Common myeloid progenitor, CD34-positive (primary cell): ENCODE measurements around the gene DIPK1A.

Source experiments
- CTCF ChIA-PET: fragments of 350-600 bp; sonication (Branson Sonifier 250); formaldehyde crosslinking; loops from one replicate; lab custom pipeline; 2021; ENCODE audit warnings: antibody characterized with exemption; lab: Charles Lee
- POLR2A ChIA-PET: fragments of 350-600 bp; sonication (Branson Sonifier 250); formaldehyde crosslinking; loops from one replicate; lab custom pipeline; 2021; ENCODE audit warnings: antibody characterized with exemption; lab: Charles Lee
- DNase-seq, 3 donors: peaks; one replicate each; pipeline versions ENCODE4 v3.0.0 to v3.0.0-alpha.2; 2013
- H3K27ac ChIP-seq, 2 experiments: 1 replicate in 1 of 2; 2 replicates in 1 of 2; pipeline ENCODE4 v1.7.0; 2013; ENCODE audit warnings: inconsistent platforms in 2 of 2, low read length in 2 of 2, mild to moderate bottlenecking in 2 of 2, low read depth in 1 of 2, moderate library complexity in 1 of 2; ENCODE audit not compliant: severe bottlenecking in 2 of 2, insufficient read depth in 1 of 2, poor library complexity in 1 of 2
- H3K27me3 ChIP-seq, 5 experiments: replicated peaks in 2 of 5; 1 replicate in 3 of 5; 2 replicates in 2 of 5; pipeline versions ENCODE4 v1.6.1 to v1.7.0; 2013; ENCODE audit warnings: low read length in 4 of 5, mild to moderate bottlenecking in 2 of 5, moderate library complexity in 2 of 5, inconsistent platforms in 1 of 5; ENCODE audit not compliant: insufficient read depth in 5 of 5, control insufficient read depth in 4 of 5
- H3K36me3 ChIP-seq, 4 experiments: 1 replicate in 2 of 4; 2 replicates in 2 of 4; pipeline versions ENCODE4 v1.6.1 to v1.7.0; 2013; ENCODE audit warnings: low read length in 3 of 4, control low read depth in 1 of 4, mild to moderate bottlenecking in 1 of 4; ENCODE audit not compliant: control insufficient read depth in 4 of 4, insufficient read depth in 4 of 4
- H3K4me1 ChIP-seq, 4 experiments: 1 replicate in 3 of 4; 2 replicates in 1 of 4; pipeline versions ENCODE4 v1.6.1 to v1.7.1; 2013; ENCODE audit warnings: low read length in 3 of 4, mild to moderate bottlenecking in 3 of 4, control low read depth in 1 of 4, inconsistent platforms in 1 of 4, moderate library complexity in 1 of 4; ENCODE audit not compliant: control insufficient read depth in 4 of 4, insufficient read depth in 4 of 4; ENCODE audit errors: control extremely low read depth in 1 of 4
- H3K4me3 ChIP-seq, 7 experiments: 1 replicate in 4 of 7; 2 replicates in 3 of 7; pipeline versions ENCODE4 v1.5.1 to v1.7.0; 2013; ENCODE audit warnings: mild to moderate bottlenecking in 7 of 7, low read length in 6 of 7, moderate library complexity in 6 of 7, inconsistent platforms in 2 of 7, low read depth in 2 of 7, control low read depth in 1 of 7; ENCODE audit not compliant: insufficient read depth in 4 of 7, control insufficient read depth in 1 of 7; ENCODE audit errors: extremely low read depth in 1 of 7
- H3K9me3 ChIP-seq, 5 experiments: 1 replicate in 4 of 5; 2 replicates in 1 of 5; pipeline versions ENCODE4 v1.6.1 to v1.7.1; 2013; ENCODE audit warnings: low read length in 4 of 5, mild to moderate bottlenecking in 2 of 5, inconsistent platforms in 1 of 5, low read depth in 1 of 5, moderate library complexity in 1 of 5; ENCODE audit not compliant: control insufficient read depth in 4 of 5, insufficient read depth in 2 of 5; ENCODE audit errors: control extremely low read depth in 1 of 5
- WGBS: methylation state at CpG from one replicate; pipeline ENCODE4 v1.1.5; 2013; ENCODE audit not compliant: insufficient coverage; 5-methylcytosine and 5-hydroxymethylcytosine counted together

Gene DIPK1A

GRCh38 chr1:92993581-92993980 is 32.3 kb upstream of the DIPK1A start:
- Histone ChIP-seq H3K27ac (no peak overlapping the region), H3K36me3 (no peaks in the 10 kb centered on the region), H3K9me3 (no peaks in the 10 kb centered on the region), H3K4me3 (no peak overlapping the region), H3K4me1 (peaks cover 4 to 13% (median 10%) of the 10 kb centered on the region in 4 experiments), H3K27me3 (no peaks in the 10 kb centered on the region)
- no peak for DNase-seq
- ChIA-PET POLR2A (no interaction called here), CTCF (interaction anchor here (0.9 to 3.8 kb wide), 28 partner anchors 10 to 820 kb away, joined by 3 to 76 read pairs (median 6); partner anchors contain the start of genes DIPK1A and RPL5)
- WGBS, result no CpG with 5 or more reads among the region's 1 CpG

- H3K4me3 ChIP-seq, result no peak overlapping the region
- H3K4me1 ChIP-seq, result peaks cover 4 to 13% (median 10%) of the 10 kb centered on the region in 4 experiments
- H3K36me3 ChIP-seq, result no peaks in the 10 kb centered on the region
- no peak overlapping the region for H3K27ac ChIP-seq
- DNase-seq, result no peak
- WGBS, result no CpG with 5 or more reads among the region's 1 CpG
- H3K27me3 ChIP-seq, result no peaks in the 10 kb centered on the region
- ChIA-PET POLR2A (no interaction called here), CTCF (interaction anchor here (0.9 to 3.8 kb wide), 12 partner anchors 11 to 142 kb away, joined by 3 to 76 read pairs (median 16); partner anchors contain the start of gene DIPK1A)
- no peaks in the 10 kb centered on the region for H3K9me3 ChIP-seq
Measured at GRCh38 chr1:92992877-92993276, 31.6 kb upstream of the DIPK1A start.

GRCh38 chr1:92992054-92992453 is 30.8 kb upstream of the DIPK1A start:
- Histone ChIP-seq H3K27ac (no peak overlapping the region), H3K4me1 (peaks cover 4 to 13% (median 10%) of the 10 kb centered on the region in 4 experiments), H3K9me3 (no peaks in the 10 kb centered on the region), H3K27me3 (no peaks in the 10 kb centered on the region), H3K4me3 (no peak overlapping the region), H3K36me3 (no peaks in the 10 kb centered on the region)
- ChIA-PET POLR2A (no interaction called here), CTCF (interaction anchor here (2.6 to 3.8 kb wide), 5 partner anchors 16 to 135 kb away, joined by 14 to 76 read pairs (median 44); partner anchors contain the start of gene DIPK1A)
- DNase-seq, result no peak

- Histone ChIP-seq H3K4me3 (peak overlapping the region in 1 of 7 experiments; percentile 1), H3K9me3 (no peaks in the 10 kb centered on the region), H3K27ac (no peak overlapping the region), H3K36me3 (no peaks in the 10 kb centered on the region), H3K27me3 (no peaks in the 10 kb centered on the region), H3K4me1 (peaks cover 4 to 13% (median 10%) of the 10 kb centered on the region in 4 experiments)
- ChIA-PET POLR2A (no interaction called here), CTCF (interaction anchor here (1.3 to 1.5 kb wide), 4 partner anchors 21 to 132 kb away, joined by 3 to 11 read pairs (median 4); no protein-coding TSS in a partner anchor)
- 0% methylated on average over 1 of the region's 1 CpG for WGBS
- peak; percentile 24 to 79 (median 73) for DNase-seq
Measured at GRCh38 chr1:92990828-92991227, 29.6 kb upstream of the DIPK1A start.

- Histone ChIP-seq H3K9me3 (no peaks in the 10 kb centered on the region), H3K36me3 (no peaks in the 10 kb centered on the region), H3K4me1 (peaks cover 4 to 13% (median 10%) of the 10 kb centered on the region in 4 experiments), H3K4me3 (no peak overlapping the region), H3K27ac (no peak overlapping the region), H3K27me3 (no peaks in the 10 kb centered on the region)
- WGBS, result 97% methylated on average over 4 of the region's 6 CpGs
- DNase-seq, result no peak
- POLR2A ChIA-PET, result no interaction called here
- CTCF ChIA-PET, result interaction anchor here (0.6 to 1.5 kb wide), 6 partner anchors 20 to 153 kb away, joined by 3 to 11 read pairs (median 4); no protein-coding TSS in a partner anchor
Measured at GRCh38 chr1:92989936-92990583, 28.8 kb upstream of the DIPK1A start.

- no peaks in the 10 kb centered on the region for H3K9me3 ChIP-seq
- peaks cover 4 to 13% (median 10%) of the 10 kb centered on the region in 4 experiments for H3K4me1 ChIP-seq
- CTCF ChIA-PET, result interaction anchor here (1.3 to 1.5 kb wide), 2 partner anchors 29 to 130 kb away, joined by 5 to 11 read pairs; no protein-coding TSS in a partner anchor
- 27% methylated on average over 1 of the region's 2 CpGs for WGBS
- H3K4me3 ChIP-seq, result no peak overlapping the region
- no peaks in the 10 kb centered on the region for H3K27me3 ChIP-seq
- POLR2A ChIA-PET, result no interaction called here
- H3K27ac ChIP-seq, result no peak overlapping the region
- no peak for DNase-seq
- no peaks in the 10 kb centered on the region for H3K36me3 ChIP-seq
Measured at GRCh38 chr1:92989253-92989652, 28.0 kb upstream of the DIPK1A start.

- H3K27me3 ChIP-seq, result no peaks in the 10 kb centered on the region
- H3K9me3 ChIP-seq, result peaks cover 0 to under 1% (median 0%) of the 10 kb centered on the region in 5 experiments
- ChIA-PET CTCF (interaction anchor here (1.1 kb wide), 1 partner anchor 12 kb away, joined by 3 read pairs; no protein-coding TSS in a partner anchor), POLR2A (no interaction called here)
- no peaks in the 10 kb centered on the region for H3K36me3 ChIP-seq
- H3K4me1 ChIP-seq, result peaks cover 4 to 13% (median 10%) of the 10 kb centered on the region in 4 experiments
- no peak overlapping the region for H3K27ac ChIP-seq
- DNase-seq, result no peak
- no peak overlapping the region for H3K4me3 ChIP-seq
Measured at GRCh38 chr1:92987462-92987861, 26.2 kb upstream of the DIPK1A start.
